Stimulated activated CD8-positive, alpha-beta memory T cell treated with anti-CD3 and anti-CD28 coated beads, Interleukin-4, amount 100 ng/mL, for 4 hours (primary cell): ENCODE results near the gene ERFL.
"Not testable (repeated sequence)": the region's sequence is repeated elsewhere in the genome, so short reads cannot be mapped to it uniquely, and the experiment has no call there.

Experiments
- DNase-seq, 2 donors: peaks; one replicate each; pipeline ENCODE4 v3.0.0-alpha.2; 2020; ENCODE audit warnings: low read depth in 2 of 2, low spot score in 1 of 2

ERFL gene

GRCh38 chr19:41914424-41914834 lies 13.8 kb downstream of the ERFL start:
- DNase-seq, result not testable (repeated sequence)

- DNase-seq, result no peak
Measured at GRCh38 chr19:41913538-41914423, 14.5 kb downstream of the ERFL start.

GRCh38 chr19:41912899-41913537 lies 15.2 kb downstream of the ERFL start:
- DNase-seq, result no peak

GRCh38 chr19:41911889-41912731 lies 16.1 kb downstream of the ERFL start:
- DNase-seq, result no peak

- no peak for DNase-seq
Measured at GRCh38 chr19:41910992-41911888, 17.0 kb downstream of the ERFL start.

- DNase-seq, result no peak
Measured at GRCh38 chr19:41910240-41910991, 17.8 kb downstream of the ERFL start.

- no peak for DNase-seq
Measured at GRCh38 chr19:41909706-41910105, 18.5 kb downstream of the ERFL start.

- no peak for DNase-seq
Measured at GRCh38 chr19:41908724-41909464, 19.4 kb downstream of the ERFL start.

- DNase-seq, result no peak
Measured at GRCh38 chr19:41907994-41908615, 20.1 kb downstream of the ERFL start.

- no peak for DNase-seq
Measured at GRCh38 chr19:41906916-41907680, 21.2 kb downstream of the ERFL start.

GRCh38 chr19:41906271-41906670 lies 22.0 kb downstream of the ERFL start:
- DNase-seq, result no peak

GRCh38 chr19:41905273-41906002 lies 22.8 kb downstream of the ERFL start:
- DNase-seq, result no peak

- no peak for DNase-seq
Measured at GRCh38 chr19:41904118-41904870, 24.0 kb downstream of the ERFL start.

GRCh38 chr19:41903193-41903953 lies 24.9 kb downstream of the ERFL start:
- no peak for DNase-seq

GRCh38 chr19:41902594-41902993 lies 25.7 kb downstream of the ERFL start:
- DNase-seq, result no peak
